Smooth muscle cell (in vitro differentiated cells): ENCODE measurements around the gene MYO18A. TPM values are rescaled to one million over a fixed set of nuclear protein-coding genes. Genes with fewer than 3 reads are reported as not detected.

ENCODE experiments used
- DNase-seq: peaks from one replicate; lab custom pipeline; 2025; ENCODE audit not compliant: unreplicated experiment; lab: John Stamatoyannopoulos, UW
- H2AFZ ChIP-seq: fragments of 200-600 bp; sonication (generic); 2 replicates; pipeline ENCODE4 v1.6.0; 2016; ENCODE audit warnings: antibody characterized with exemption, low read depth, mild to moderate bottlenecking
- H3F3A ChIP-seq: fragments of 200-600 bp; sonication (generic); 2 replicates; pipeline ENCODE4 v1.6.0; 2017; ENCODE audit warnings: antibody characterized with exemption, low read depth
- H3K27ac ChIP-seq: fragments of 200-600 bp; sonication (generic); 2 replicates; pipeline ENCODE4 v1.5.1; 2016; ENCODE audit warnings: low read depth, mild to moderate bottlenecking
- H3K27me3 ChIP-seq: fragments of 200-600 bp; sonication (generic); 2 replicates; pipeline ENCODE4 v1.6.1; 2016; ENCODE audit warnings: low read depth, mild to moderate bottlenecking
- H3K36me3 ChIP-seq: fragments of 200-600 bp; sonication (generic); 2 replicates; pipeline ENCODE4 v1.5.1; 2016; ENCODE audit warnings: low read depth
- H3K4me1 ChIP-seq: fragments of 200-600 bp; sonication (generic); 2 replicates; pipeline ENCODE4 v1.5.1; 2016; ENCODE audit warnings: low read depth
- H3K4me2 ChIP-seq: fragments of 200-600 bp; sonication (generic); 2 replicates; pipeline ENCODE4 v1.6.0; 2016; ENCODE audit warnings: mild to moderate bottlenecking
- H3K4me3 ChIP-seq: fragments of 200-600 bp; sonication (generic); 2 replicates; pipeline ENCODE4 v1.5.1; 2016; ENCODE audit warnings: mild to moderate bottlenecking
- H3K79me2 ChIP-seq: fragments of 200-600 bp; sonication (generic); 2 replicates; pipeline ENCODE4 v1.6.0; 2016; ENCODE audit warnings: low read depth, mild to moderate bottlenecking
- H3K9ac ChIP-seq: fragments of 200-600 bp; sonication (generic); 2 replicates; pipeline ENCODE4 v1.6.0; 2016; ENCODE audit warnings: low read depth
- H3K9me3 ChIP-seq: fragments of 200-600 bp; sonication (generic); replicated peaks from 2 replicates; pipeline ENCODE4 v1.5.1; 2016; ENCODE audit warnings: low read depth
- H4K20me1 ChIP-seq: fragments of 200-600 bp; sonication (generic); 2 replicates; pipeline ENCODE4 v1.6.0; 2016; ENCODE audit warnings: low read depth
- CTCF ChIP-seq: fragments of 200-600 bp; sonication (generic); IDR thresholded peaks from 2 replicates; pipeline ENCODE4 v1.5.1; 2017; ENCODE audit warnings: borderline replicate concordance, mild to moderate bottlenecking, antibody characterized with exemption; ENCODE audit not compliant: insufficient read depth, poor library complexity, severe bottlenecking
- WGBS: methylation state at CpG from one replicate; pipeline ENCODE4 v1.1.7; 2016; ENCODE audit warnings: low lambda C conversion rate; 5-methylcytosine and 5-hydroxymethylcytosine counted together
- polyA plus RNA-seq: library from polyadenylated mRNA; unstranded; fragments of >200 nt; fragmentation: Nextera tagmentation; extraction: Ambion mirVana; gene quantifications from 2 replicates; pipeline ENCODE4 v1.2.1, GENCODE V29; 2016
- total RNA-seq: library from RNA; depleted of rRNA; stranded (reverse); fragments of >200 nt; gene quantifications from 2 replicates; pipeline ENCODE4 v1.2.3, GENCODE V29; 2014

Gene MYO18A
- total and polyA plus RNA-seq, 2 experiments from 2014 or later: 18.0 to 22.1 TPM

GRCh38 chr17:29162909-29163341 is 17.3 kb downstream of the MYO18A start:
- H3K4me3 ChIP-seq: no peak overlapping the region
- H4K20me1 ChIP-seq: peaks cover 78% of the 10 kb centered on the region
- H3F3A ChIP-seq: no peaks in the 10 kb centered on the region
- no peak for TF ChIP-seq CTCF
- no peak for DNase-seq
- H3K4me2 ChIP-seq: peak overlapping the region; percentile 57
- no peak overlapping the region for H2AFZ ChIP-seq
- H3K79me2 ChIP-seq: no peaks in the 10 kb centered on the region
- no peak overlapping the region for H3K9ac ChIP-seq
- WGBS: 74% methylated on average over 6 of the region's 6 CpGs
- H3K9me3 ChIP-seq: no peaks in the 10 kb centered on the region
- H3K36me3 ChIP-seq: no peaks in the 10 kb centered on the region
- no peaks in the 10 kb centered on the region for H3K27me3 ChIP-seq
- peaks cover 9% of the 10 kb centered on the region for H3K4me1 ChIP-seq
- no peak overlapping the region for H3K27ac ChIP-seq

GRCh38 chr17:29162082-29162908 is 17.9 kb downstream of the MYO18A start:
- no peaks in the 10 kb centered on the region for H3K79me2 ChIP-seq
- peaks cover 9% of the 10 kb centered on the region for H3K4me1 ChIP-seq

DNA sequence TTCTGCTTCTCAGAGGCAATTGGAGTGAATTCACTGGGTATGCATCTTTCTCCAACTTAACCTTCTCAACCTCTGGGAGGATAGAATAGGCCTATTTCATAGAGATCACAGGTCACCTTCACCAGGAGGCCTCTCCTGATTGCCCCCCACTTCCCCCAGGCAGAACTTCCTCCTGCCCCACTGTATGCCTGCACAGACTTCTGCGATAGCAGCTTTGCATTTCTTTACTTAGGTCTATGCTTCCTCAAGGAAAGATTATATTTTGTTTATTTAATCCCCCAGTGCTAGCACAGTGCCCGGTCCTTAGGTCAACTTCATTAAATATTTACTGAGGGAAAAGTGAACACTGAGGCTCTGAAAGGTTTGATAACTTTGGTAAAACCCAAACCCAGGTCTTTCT is 19.9 kb downstream of the MYO18A start:
- Histone ChIP-seq H3K36me3 (no peaks in the 10 kb centered on the region), H3K4me3 (no peak overlapping the region), H3K27ac (no peak overlapping the region), H3K27me3 (no peaks in the 10 kb centered on the region), H3K79me2 (peaks cover 4% of the 10 kb centered on the region), H3F3A (peaks cover 3% of the 10 kb centered on the region), H3K4me1 (peaks cover 20% of the 10 kb centered on the region), H2AFZ (no peak overlapping the region), H3K4me2 (no peak overlapping the region), H4K20me1 (peaks cover 95% of the 10 kb centered on the region), H3K9me3 (no peaks in the 10 kb centered on the region), H3K9ac (no peak overlapping the region)
- no peak for TF ChIP-seq CTCF
- DNase-seq: no peak
- WGBS: 89% methylated on average over 2 of the region's 2 CpGs

More at GRCh38 chr17:29162082-29162908, 17.9 kb downstream of the MYO18A start:
- Histone ChIP-seq H3K4me3 (no peak overlapping the region), H3K36me3 (no peaks in the 10 kb centered on the region), H3F3A (no peaks in the 10 kb centered on the region), H3K27me3 (no peaks in the 10 kb centered on the region), H2AFZ (no peak overlapping the region), H3K9ac (no peak overlapping the region), H3K9me3 (no peaks in the 10 kb centered on the region), H4K20me1 (peaks cover 78% of the 10 kb centered on the region), H3K27ac (no peak overlapping the region), H3K4me2 (peak overlapping the region; percentile 57)
- WGBS: 92% methylated on average over 11 of the region's 11 CpGs
- TF ChIP-seq CTCF: no peak
- DNase-seq: no peak
